ENCODE results near the gene PPEF2.
A peak's percentile ranks its signal among the peaks of the same experiment; 100 is the strongest.

Gene PPEF2

GRCh38 chr4:75831856-75832405 is 70.3 kb downstream of the PPEF2 start:
- DNase-seq: peak; percentile 28

- no peak for DNase-seq
These were observed 71.3 kb downstream of the PPEF2 start for GRCh38 chr4:75830906-75831305.

DNA sequence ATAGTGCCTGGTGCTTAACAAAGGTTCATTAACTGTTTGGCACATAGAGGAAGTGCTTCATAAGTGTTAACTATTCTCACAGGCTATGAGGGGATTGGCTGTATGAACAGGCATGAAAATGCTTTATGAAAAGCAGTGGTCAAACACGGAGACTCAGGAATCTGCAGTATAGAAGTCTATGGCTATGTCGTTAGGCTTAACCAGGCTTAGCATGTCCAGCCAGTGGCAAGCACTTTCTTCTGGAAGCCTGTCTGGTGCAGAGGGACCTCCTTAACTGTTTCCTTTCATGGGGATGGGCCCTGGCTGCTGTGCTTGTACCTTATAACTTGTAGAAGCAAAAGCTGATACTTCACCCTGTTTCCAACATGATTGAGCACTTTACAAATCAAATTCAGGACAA is 78.4 kb downstream of the PPEF2 start:
- DNase-seq: no peak

GRCh38 chr4:75822416-75822815 is 79.8 kb downstream of the PPEF2 start:
- no peak for DNase-seq

- no peak for DNase-seq
These were observed 80.3 kb downstream of the PPEF2 start for GRCh38 chr4:75821966-75822365.

DNA sequence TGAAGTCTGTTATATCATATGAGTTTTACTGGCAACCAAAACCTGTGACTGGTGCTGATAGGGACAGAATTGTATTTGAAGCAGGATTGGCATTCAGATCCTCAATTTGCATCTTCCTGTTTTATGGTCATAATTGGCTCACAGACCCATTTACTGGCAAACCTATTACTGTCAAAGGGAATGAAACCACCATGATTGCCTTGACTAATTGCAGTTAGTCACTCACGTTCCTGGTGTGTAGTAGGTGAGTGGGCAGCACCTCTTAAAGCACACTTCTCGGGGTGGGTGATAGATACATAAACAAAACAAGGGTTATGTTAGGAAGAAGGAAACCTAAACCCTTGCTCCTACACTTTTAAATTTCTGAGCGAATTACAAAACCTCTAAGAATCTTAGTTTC is 81.0 kb downstream of the PPEF2 start:
- DNase-seq: no peak

- no peak for DNase-seq
These were observed 81.6 kb downstream of the PPEF2 start for GRCh38 chr4:75820676-75821075.

DNA sequence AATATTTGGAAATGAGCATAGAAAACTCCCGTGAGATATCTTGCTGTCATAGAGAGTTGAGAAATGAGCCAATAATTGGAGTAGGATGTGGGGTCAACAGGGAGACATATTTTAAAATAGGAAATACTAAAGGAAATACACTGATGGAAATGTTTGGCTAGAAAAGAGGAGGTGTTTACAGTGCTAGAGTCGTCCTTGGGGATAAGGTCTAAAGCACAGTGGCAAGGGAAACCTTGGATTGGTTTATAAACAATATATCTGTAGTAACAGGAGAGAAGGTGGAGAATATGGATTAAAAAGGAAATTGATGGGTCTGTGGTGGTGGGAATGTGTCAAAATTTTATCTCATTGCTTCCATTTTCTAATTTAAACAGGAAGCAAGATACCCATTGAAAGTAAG is 82.1 kb downstream of the PPEF2 start:
- no peak for DNase-seq

- no peak for DNase-seq
These were observed 83.1 kb downstream of the PPEF2 start for GRCh38 chr4:75819121-75819520.

- no peak for DNase-seq
These were observed 84.4 kb downstream of the PPEF2 start for GRCh38 chr4:75817901-75818300.

Data from NCI-H1436 (cell line).